ENCODE data around the gene SFI1. TPM values are rescaled to one million over a fixed set of nuclear protein-coding genes. Genes with fewer than 3 reads are reported as not detected.

The SFI1 gene
- total and polyA plus RNA-seq, 2 of the 4 experiments (the other 2 are of a cell fraction), result 9.9 to 12.0 TPM

- no peak overlapping the region for H4K8ac ChIP-seq (ENCODE audit: low read depth in 2 of 2, low read length in 2 of 2)
- H3K56ac ChIP-seq (ENCODE audit: extremely low read depth, insufficient read depth, low read length), result no peak overlapping the region
- H3K4me2 ChIP-seq (ENCODE audit: low read depth, low read length), result no peak overlapping the region
- ChIA-PET CTCF (no interaction called here), POLR2A (ENCODE audit: unreplicated experiment) (no interaction called here)
- no peak overlapping the region for H3K18ac ChIP-seq (ENCODE audit: low read depth, low read length)
- peaks cover 2% of the 10 kb centered on the region; the same call in 1 of the 2 replicates for H3K36me3 ChIP-seq (ENCODE audit: control insufficient read depth, insufficient read depth, low read length)
- H3K4me1 ChIP-seq (ENCODE audit: control insufficient read depth, insufficient read depth, low read length), result peaks cover 10% of the 10 kb centered on the region
- dilution Hi-C loops (cut with HindIII; ENCODE audit: low sequenced_read_pairs, unreplicated experiment) (no loop called here), intact Hi-C loops (cut with micrococcal nuclease) (loop anchor here (5.0 kb wide), 1 partner anchor 36 kb away; the partner anchor contains the start of gene SFI1), in situ Hi-C loops (cut with MboI; ENCODE audit: low sequenced_read_pairs) (no loop called here)
- no peak overlapping the region for H2AFZ ChIP-seq (replicated peaks; ENCODE audit: low read length, poor library complexity)
- no peaks in the 10 kb centered on the region for H3K9me3 ChIP-seq (ENCODE audit: control insufficient read depth, insufficient read depth, low read length)
- WGBS, 2 experiments (ENCODE audit: extremely low coverage in 2 of 2, insufficient read length in 1 of 2), result 98% methylated on average over 4 of the region's 5 CpGs; no CpG with 5 or more reads in 1 of the 2 experiments
- no peak overlapping the region for H2BK15ac ChIP-seq (ENCODE audit: low read depth, low read length)
- H3K27ac ChIP-seq (ENCODE audit: insufficient read depth, low read length), result no peak overlapping the region
- H3K14ac ChIP-seq (replicated peaks; ENCODE audit: low read depth, low read length), result no peak overlapping the region
- no peak overlapping the region for H4K5ac ChIP-seq (ENCODE audit: low read depth, low read length)
- H3K9ac ChIP-seq (ENCODE audit: low read depth, low read length), result no peak overlapping the region
- no TSS peak for BruUV-seq (replicated peaks)
- H2AK5ac ChIP-seq (ENCODE audit: low read depth, low read length), result no peak overlapping the region
- no peak overlapping the region for H3K23ac ChIP-seq (ENCODE audit: low read depth, low read length)
- no peak overlapping the region for H2BK5ac ChIP-seq (ENCODE audit: low read depth, low read length, poor library complexity, severe bottlenecking)
- TF ChIP-seq ELK1 (IDR thresholded peaks at IDR 0.05; ENCODE audit: borderline replicate concordance, low read depth, low read length), result no peak
- TF ChIP-seq NFE2L2 (IDR thresholded peaks at IDR 0.05; ENCODE audit: low read depth, low read length), result no peak
- TF ChIP-seq RFX5 (IDR thresholded peaks at IDR 0.05; ENCODE audit: low read depth, low read length), result no peak
- no peak for TF ChIP-seq BHLHE40 (IDR thresholded peaks at IDR 0.05; ENCODE audit: low read depth, low read length)
- H3K4me3 ChIP-seq (ENCODE audit: insufficient read depth, low read depth, low read length), result no peak overlapping the region
- H3K79me1 ChIP-seq (ENCODE audit: low read depth in 1 of 2, low read length in 2 of 2), result peaks cover 5 to 6% of the 10 kb centered on the region in 2 experiments
- H4K20me1 ChIP-seq (ENCODE audit: insufficient read depth, low read length), result no peaks in the 10 kb centered on the region
- DNase-seq, result no peak
- no peak overlapping the region for H3K4ac ChIP-seq (ENCODE audit: low read depth, low read length)
- no peak overlapping the region for H2BK20ac ChIP-seq (ENCODE audit: low read depth, low read length)
- H3K9me1 ChIP-seq (ENCODE audit: insufficient read depth, low read length), result no peaks in the 10 kb centered on the region
- no peak overlapping the region for H4K91ac ChIP-seq (ENCODE audit: insufficient read depth, low read depth, low read length)
- ATAC-seq (ENCODE audit: low read depth), result no peak
- no peak overlapping the region for H2BK120ac ChIP-seq (ENCODE audit: low read depth, low read length)
- no peak overlapping the region for H2AK9ac ChIP-seq (replicated peaks; ENCODE audit: low read depth, low read length, poor library complexity)
- no peaks in the 10 kb centered on the region for H3K27me3 ChIP-seq (ENCODE audit: control insufficient read depth, insufficient read depth, low read length)
These were observed 37.0 kb downstream of the SFI1 start for GRCh38 chr22:31533374-31533773.

All from IMR-90 (cell line).